Loucy (cell line): ENCODE measurements around the gene CCDC127.

Source experiments
- CTCF ChIP-seq: fragments of 200-600 bp; sonication (generic); conservative IDR thresholded peaks from 2 replicates; pipeline ENCODE4 v1.5.1; 2014; ENCODE audit warnings: mild to moderate bottlenecking, antibody characterized with exemption, low read length
- EZH2phosphoT487 ChIP-seq: fragments of 200-600 bp; IDR thresholded peaks from 2 replicates; pipeline ENCODE4 v1.6.1; 2018; ENCODE audit warnings: antibody characterized with exemption, mild to moderate bottlenecking, moderate library complexity, borderline replicate concordance

GRCh38 chr5:179401-179800 lies 38.6 kb downstream of the CCDC127 start:
- no peak for TF ChIP-seq CTCF
- no peak for TF ChIP-seq EZH2phosphoT487
